Neural progenitor cell (in vitro differentiated cells): ENCODE measurements around the gene HIVEP2.

Experiments
- CTCF ChIP-seq: fragments of 200-600 bp; sonication (generic); IDR thresholded peaks from 2 replicates; pipeline ENCODE4 v1.5.1; 2017; ENCODE audit warnings: antibody characterized with exemption, mild to moderate bottlenecking
- EZH2phosphoT487 ChIP-seq: fragments of 200-600 bp; sonication (generic); IDR thresholded peaks from 2 replicates; pipeline ENCODE4 v1.6.1; 2017; ENCODE audit warnings: antibody characterized with exemption

GRCh38 chr6:142771162-142771561, 173.8 kb downstream of the HIVEP2 start:
- TF ChIP-seq CTCF (no peak), EZH2phosphoT487 (no peak)
